ENCODE results near the gene MAJIN. TPM values are rescaled to one million over a fixed set of nuclear protein-coding genes. Genes with fewer than 3 reads are reported as not detected.
A peak's percentile ranks its signal among the peaks of the same experiment; 100 is the strongest.

MAJIN gene
- total RNA-seq, 2 donors from 2014 or later: not detected

GRCh38 chr11:64923151-64923661, 48.7 kb downstream of the MAJIN start:
- peaks cover 15% of the 10 kb centered on the region for H3K4me1 Mint-ChIP-seq
- H3K27ac Mint-ChIP-seq: peak overlapping the region; percentile 97
- DNase-seq (no peak), ATAC-seq (no peak)
- no peaks in the 10 kb centered on the region for H3K27me3 Mint-ChIP-seq
- no peaks in the 10 kb centered on the region for H3K9me3 ChIP-seq (ENCODE audit: control insufficient read depth, low read length, poor library complexity, severe bottlenecking)
- H3K4me3 Mint-ChIP-seq: no peak overlapping the region
- H3K36me3 Mint-ChIP-seq (ENCODE audit: low read depth): no peaks in the 10 kb centered on the region

DNA sequence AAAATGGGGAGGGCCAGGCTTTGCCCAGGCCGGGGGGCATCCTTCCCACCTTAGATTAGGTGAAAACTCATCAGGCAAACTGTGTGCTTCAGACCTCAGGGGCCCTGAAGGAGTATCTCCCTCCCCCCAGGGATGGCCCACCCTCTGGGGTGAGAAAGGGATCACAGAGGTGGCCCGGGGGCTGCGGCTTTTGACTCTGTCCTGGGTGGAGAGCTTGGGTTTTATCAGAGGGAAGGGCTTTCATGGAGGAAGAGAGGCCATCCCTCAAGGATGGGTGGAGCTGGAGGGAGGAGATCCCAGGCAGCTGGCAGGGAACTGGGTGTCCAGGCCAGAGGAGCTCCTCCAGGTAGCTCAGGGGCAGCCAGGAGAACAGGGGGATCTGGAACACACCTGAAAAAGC, 50.5 kb downstream of the MAJIN start:
- no peak overlapping the region for H3K4me3 Mint-ChIP-seq
- DNase-seq: no peak

DNA sequence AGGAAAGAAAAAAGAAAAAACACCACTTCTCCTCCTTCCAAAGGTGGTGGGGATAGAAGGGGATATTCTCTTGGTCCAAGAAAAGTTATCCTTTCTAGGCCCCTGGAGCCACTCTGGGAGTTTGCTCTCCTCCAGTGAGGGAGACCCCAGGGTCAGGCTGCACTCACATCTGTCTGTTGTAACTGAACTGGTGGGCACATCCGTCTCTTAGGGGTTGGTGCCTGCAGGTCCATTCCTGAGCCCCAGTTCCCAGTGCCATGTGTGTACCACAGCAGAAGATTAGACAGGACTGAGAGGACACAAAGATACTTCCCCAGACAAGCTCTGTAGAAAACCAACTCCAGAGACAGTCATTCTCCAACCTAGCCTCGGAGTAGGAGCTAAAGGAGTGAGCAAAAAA, 51.8 kb downstream of the MAJIN start:
- Mint-ChIP-seq H3K36me3 (ENCODE audit: low read depth) (no peaks in the 10 kb centered on the region), H3K27me3 (no peaks in the 10 kb centered on the region), H3K4me1 (peaks cover 27% of the 10 kb centered on the region), H3K4me3 (no peak overlapping the region), H3K27ac (no peak overlapping the region)
- H3K9me3 ChIP-seq (ENCODE audit: control insufficient read depth, low read length, poor library complexity, severe bottlenecking): no peaks in the 10 kb centered on the region
- DNase-seq (no peak), ATAC-seq (no peak)

More for the DNA sequence above, 50.5 kb downstream of the MAJIN start:
- no peaks in the 10 kb centered on the region for H3K27me3 Mint-ChIP-seq
- H3K27ac Mint-ChIP-seq: no peak overlapping the region
- peaks cover 25% of the 10 kb centered on the region for H3K4me1 Mint-ChIP-seq
- H3K36me3 Mint-ChIP-seq (ENCODE audit: low read depth): no peaks in the 10 kb centered on the region
- no peak for ATAC-seq
- no peaks in the 10 kb centered on the region for H3K9me3 ChIP-seq (ENCODE audit: control insufficient read depth, low read length, poor library complexity, severe bottlenecking)

GRCh38 chr11:64919627-64920026, 52.3 kb downstream of the MAJIN start:
- DNase-seq: no peak
- no peak overlapping the region for H3K27ac Mint-ChIP-seq

DNA sequence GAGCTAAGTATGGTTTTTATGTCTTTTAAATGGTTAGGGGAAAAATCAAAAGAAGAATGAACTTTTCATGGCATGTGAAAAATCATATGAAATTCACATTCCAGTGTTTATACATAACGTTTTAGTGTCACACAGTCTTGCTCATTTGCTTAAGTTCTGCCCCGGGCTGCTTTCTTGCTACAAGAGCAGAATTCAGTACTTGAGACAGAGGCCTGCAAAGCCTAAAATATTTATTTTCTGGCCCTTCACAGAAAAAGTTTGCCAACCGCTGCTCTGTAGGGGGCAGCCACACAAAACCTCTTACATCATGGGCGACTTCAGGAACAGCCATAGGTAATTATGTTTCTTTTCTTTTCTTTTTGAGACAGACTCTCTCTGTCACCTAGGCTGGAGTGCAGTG, 53.9 kb downstream of the MAJIN start:
- H3K4me1 Mint-ChIP-seq: peaks cover 19% of the 10 kb centered on the region
- H3K9me3 ChIP-seq (ENCODE audit: control insufficient read depth, low read length, poor library complexity, severe bottlenecking): no peaks in the 10 kb centered on the region
- H3K36me3 Mint-ChIP-seq (ENCODE audit: low read depth): peaks cover 2% of the 10 kb centered on the region
- peak overlapping the region; percentile 92 for H3K27ac Mint-ChIP-seq
- H3K4me3 Mint-ChIP-seq: peak overlapping the region; percentile 93
- ATAC-seq (no peak), DNase-seq (no peak)
- no peaks in the 10 kb centered on the region for H3K27me3 Mint-ChIP-seq

More at GRCh38 chr11:64919627-64920026, 52.3 kb downstream of the MAJIN start:
- Mint-ChIP-seq H3K27me3 (no peaks in the 10 kb centered on the region), H3K36me3 (ENCODE audit: low read depth) (no peaks in the 10 kb centered on the region), H3K4me3 (no peak overlapping the region), H3K4me1 (peaks cover 24% of the 10 kb centered on the region)
- no peaks in the 10 kb centered on the region for H3K9me3 ChIP-seq (ENCODE audit: control insufficient read depth, low read length, poor library complexity, severe bottlenecking)
- ATAC-seq: no peak

DNA sequence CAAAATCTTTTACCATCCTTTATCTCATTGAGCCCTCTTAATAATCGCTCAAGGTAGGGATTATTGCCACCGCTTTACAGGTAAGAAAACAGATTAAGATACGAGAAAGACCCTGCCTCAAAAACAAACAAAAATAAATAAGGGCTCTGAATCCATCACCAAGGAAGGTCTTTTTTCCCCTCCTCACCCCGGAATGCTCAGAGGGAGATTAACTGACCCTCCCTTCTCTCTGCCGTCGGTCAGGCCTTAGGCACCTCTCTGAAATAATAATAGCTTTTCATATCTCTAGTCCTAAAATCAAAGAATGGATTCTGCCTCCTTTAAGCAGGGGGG, 54.3 kb downstream of the MAJIN start:
- no peak for ATAC-seq
- Mint-ChIP-seq H3K4me1 (peaks cover 19% of the 10 kb centered on the region), H3K36me3 (ENCODE audit: low read depth) (peaks cover 2% of the 10 kb centered on the region), H3K27me3 (no peaks in the 10 kb centered on the region), H3K4me3 (peak overlapping the region; percentile 93), H3K27ac (peak overlapping the region; percentile 92)
- H3K9me3 ChIP-seq (ENCODE audit: control insufficient read depth, low read length, poor library complexity, severe bottlenecking): no peaks in the 10 kb centered on the region
- no peak for DNase-seq

GRCh38 chr11:64916775-64917662, 54.9 kb downstream of the MAJIN start, which contains the start of gene ATG2A:
ATG2A (minus strand) TSS chr11:64917209; CDS start chr11:64917135, 74 bp downstream.
- Mint-ChIP-seq H3K4me3 (peak within 1 kb of the TSS; percentile 93), H3K36me3 (ENCODE audit: low read depth) (peaks cover 2% of the 10 kb centered on the region), H3K27me3 (no peaks in the 10 kb centered on the region), H3K4me1 (peaks cover 19% of the 10 kb centered on the region), H3K27ac (peak within 1 kb of the TSS; percentile 92)
- ATAC-seq (peak; percentile 96), DNase-seq (peak; percentile 96 to 99 (median 97))
- no peaks in the 10 kb centered on the region for H3K9me3 ChIP-seq (ENCODE audit: control insufficient read depth, low read length, poor library complexity, severe bottlenecking)

GRCh38 chr11:64916040-64916774, 55.7 kb downstream of the MAJIN start:
- Mint-ChIP-seq H3K27me3 (no peaks in the 10 kb centered on the region), H3K4me1 (peaks cover 21% of the 10 kb centered on the region), H3K4me3 (peak overlapping the region; percentile 93), H3K27ac (peak overlapping the region; percentile 92), H3K36me3 (ENCODE audit: low read depth) (peaks cover 7% of the 10 kb centered on the region)
- DNase-seq (peak in 1 of 3 donors; percentile 25), ATAC-seq (peak; percentile 14)
- no peaks in the 10 kb centered on the region for H3K9me3 ChIP-seq (ENCODE audit: control insufficient read depth, low read length, poor library complexity, severe bottlenecking)

- Mint-ChIP-seq H3K4me3 (peak overlapping the region; percentile 93), H3K36me3 (ENCODE audit: low read depth) (peaks cover 7% of the 10 kb centered on the region)
These were observed 56.5 kb downstream of the MAJIN start for GRCh38 chr11:64915376-64915887.

GRCh38 chr11:64914123-64914522, 57.8 kb downstream of the MAJIN start:
- Mint-ChIP-seq H3K4me1 (peaks cover 21% of the 10 kb centered on the region), H3K36me3 (ENCODE audit: low read depth) (peaks cover 9% of the 10 kb centered on the region), H3K27ac (peak overlapping the region; percentile 34), H3K27me3 (no peaks in the 10 kb centered on the region), H3K4me3 (no peak overlapping the region)
- no peaks in the 10 kb centered on the region for H3K9me3 ChIP-seq (ENCODE audit: control insufficient read depth, low read length, poor library complexity, severe bottlenecking)
- no peak for ATAC-seq
- no peak for DNase-seq

More at GRCh38 chr11:64915376-64915887, 56.5 kb downstream of the MAJIN start:
- H3K9me3 ChIP-seq (ENCODE audit: control insufficient read depth, low read length, poor library complexity, severe bottlenecking): no peaks in the 10 kb centered on the region
- ATAC-seq (no peak), DNase-seq (no peak)
- Mint-ChIP-seq H3K27me3 (no peaks in the 10 kb centered on the region), H3K4me1 (peaks cover 21% of the 10 kb centered on the region), H3K27ac (peak overlapping the region; percentile 92)

GRCh38 chr11:64913171-64913727, 58.7 kb downstream of the MAJIN start:
- Mint-ChIP-seq H3K4me1 (peaks cover 21% of the 10 kb centered on the region), H3K27me3 (no peaks in the 10 kb centered on the region), H3K36me3 (ENCODE audit: low read depth) (peaks cover 9% of the 10 kb centered on the region), H3K27ac (peak overlapping the region; percentile 34), H3K4me3 (peak overlapping the region; percentile 25)
- H3K9me3 ChIP-seq (ENCODE audit: control insufficient read depth, low read length, poor library complexity, severe bottlenecking): no peaks in the 10 kb centered on the region
- DNase-seq (no peak), ATAC-seq (no peak)

GRCh38 chr11:64911689-64912088, 60.2 kb downstream of the MAJIN start:
- no peaks in the 10 kb centered on the region for H3K9me3 ChIP-seq (ENCODE audit: control insufficient read depth, low read length, poor library complexity, severe bottlenecking)
- Mint-ChIP-seq H3K4me3 (no peak overlapping the region), H3K27ac (peak overlapping the region; percentile 39), H3K36me3 (ENCODE audit: low read depth) (peaks cover 9% of the 10 kb centered on the region), H3K27me3 (no peaks in the 10 kb centered on the region), H3K4me1 (peaks cover 13% of the 10 kb centered on the region)
- ATAC-seq: no peak
- no peak for DNase-seq

DNA sequence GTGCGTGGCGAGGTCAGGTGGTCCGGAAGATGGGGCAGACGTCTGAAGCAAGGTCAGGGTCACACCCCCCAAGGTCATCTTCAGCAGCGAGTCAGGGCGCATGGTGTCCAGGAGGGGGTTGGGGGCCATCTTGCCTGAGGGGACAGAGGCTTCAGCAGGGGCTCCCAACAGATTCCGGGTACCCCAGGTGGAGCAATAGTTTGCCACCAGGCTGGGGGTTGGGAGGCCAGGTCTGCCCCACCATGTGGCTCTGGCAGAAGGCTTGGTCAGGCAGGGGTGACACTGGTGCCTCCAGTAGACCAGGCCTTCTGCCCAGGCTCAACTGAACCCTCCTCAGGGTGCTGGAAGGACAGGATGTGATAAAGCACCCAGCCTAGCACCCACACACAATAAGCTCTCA, 60.8 kb downstream of the MAJIN start:
- DNase-seq: no peak
- peak overlapping the region; percentile 50 for H3K4me3 Mint-ChIP-seq
- H3K27ac Mint-ChIP-seq: peak overlapping the region; percentile 39
- peaks cover 9% of the 10 kb centered on the region for H3K36me3 Mint-ChIP-seq (ENCODE audit: low read depth)
- peaks cover 8% of the 10 kb centered on the region for H3K4me1 Mint-ChIP-seq
- ATAC-seq: no peak
- H3K9me3 ChIP-seq (ENCODE audit: control insufficient read depth, low read length, poor library complexity, severe bottlenecking): no peaks in the 10 kb centered on the region
- H3K27me3 Mint-ChIP-seq: no peaks in the 10 kb centered on the region

Measured in T-helper 17 cell (primary cell).